HG03432 (cell line): ENCODE data around the gene OR6C76.
A peak's percentile ranks its signal among the peaks of the same experiment; 100 is the strongest.

Experiments
- ATAC-seq: cut with Tn5 transposase; IDR thresholded peaks from one replicate; pipeline ENCODE4 v1.9.1; 2021; ENCODE audit warnings: mild to moderate bottlenecking, moderate library complexity; ENCODE audit not compliant: unreplicated experiment

OR6C76 gene

DNA sequence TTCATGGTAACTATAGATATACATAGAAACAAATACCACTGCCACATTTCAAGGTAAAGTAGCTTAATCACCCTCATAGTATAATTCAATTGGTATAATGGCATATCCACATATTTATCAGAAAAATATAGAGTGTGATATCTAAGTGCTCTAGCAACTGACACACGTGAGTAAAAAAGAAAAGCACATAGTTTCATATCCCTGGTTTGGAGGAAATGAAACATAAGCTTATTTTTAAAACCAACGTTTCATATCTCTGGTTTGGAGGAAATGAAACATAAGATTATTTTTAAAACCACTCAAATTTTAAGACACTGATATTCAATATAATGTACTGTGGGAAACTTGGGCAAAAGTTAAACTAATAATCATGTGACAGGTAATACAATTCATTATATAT lies 41.8 kb downstream of the OR6C76 start:
- peak; percentile 68 for ATAC-seq

DNA sequence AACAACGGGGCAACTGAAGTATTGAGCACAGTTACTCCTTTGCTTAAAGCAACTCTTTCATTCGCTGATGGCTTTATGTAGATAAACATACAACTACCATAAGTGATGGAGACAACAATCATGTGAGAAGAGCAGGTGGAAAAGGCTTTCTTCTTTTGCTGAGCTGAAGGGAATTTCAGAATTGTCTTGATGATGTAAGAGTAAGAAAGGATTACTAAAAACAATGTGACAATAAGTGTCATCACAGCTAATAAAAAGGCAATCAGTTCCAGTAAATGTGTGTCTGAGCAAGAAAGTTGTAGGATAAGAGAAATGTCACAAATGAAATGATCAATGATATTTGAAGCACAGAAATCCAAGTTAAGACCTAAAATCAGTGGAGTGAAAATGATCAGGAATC lies 43.2 kb downstream of the OR6C76 start:
- ATAC-seq = no peak

GRCh38 chr12:55470088-55470829 lies 44.2 kb downstream of the OR6C76 start, which contains the start of gene OR6C70:
Gene OR6C70, minus strand, starts transcription at chr12:55470138. Its CDS starts 0 bp downstream, at chr12:55470138.
- no peak for ATAC-seq

- ATAC-seq = no peak
Measured at GRCh38 chr12:55472264-55472663, 46.2 kb downstream of the OR6C76 start.
